Measurements from ENCODE around the gene TMEM147.
A peak's percentile ranks its signal among the peaks of the same experiment; 100 is the strongest.

Gene TMEM147

DNA sequence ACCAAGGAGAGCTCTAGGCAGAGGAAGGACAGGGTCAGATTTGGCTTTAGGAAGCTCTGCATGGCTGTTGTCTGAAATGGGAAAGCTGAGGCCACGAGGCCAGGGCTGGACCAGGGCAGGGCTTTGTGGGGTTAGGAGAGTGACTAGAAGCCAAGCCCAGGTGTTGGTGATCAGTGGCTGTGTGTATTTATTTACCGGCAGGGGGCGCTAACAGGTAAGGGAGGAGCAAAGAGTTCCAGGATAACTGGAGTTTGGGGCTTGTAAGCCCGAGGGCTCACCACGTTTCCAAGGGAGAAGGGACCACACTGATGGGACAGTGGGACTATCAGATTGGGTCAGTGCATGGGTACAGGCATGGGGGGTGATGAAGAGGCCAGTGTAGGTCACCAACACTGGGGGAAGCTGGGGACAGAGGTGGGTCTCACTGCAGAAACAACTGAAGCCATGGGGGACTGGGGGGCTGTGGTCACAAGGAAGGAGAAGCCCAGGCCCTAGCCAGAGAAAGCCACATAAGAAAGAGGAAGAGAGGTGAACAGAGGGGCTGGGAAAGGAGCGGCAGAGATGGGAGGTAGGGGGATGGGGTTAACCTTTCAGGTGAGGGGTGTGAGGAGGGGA is 3.9 kb downstream of the TMEM147 start:
- peak; percentile 63 for DNase-seq (ENCODE audit: low spot score)

DNA sequence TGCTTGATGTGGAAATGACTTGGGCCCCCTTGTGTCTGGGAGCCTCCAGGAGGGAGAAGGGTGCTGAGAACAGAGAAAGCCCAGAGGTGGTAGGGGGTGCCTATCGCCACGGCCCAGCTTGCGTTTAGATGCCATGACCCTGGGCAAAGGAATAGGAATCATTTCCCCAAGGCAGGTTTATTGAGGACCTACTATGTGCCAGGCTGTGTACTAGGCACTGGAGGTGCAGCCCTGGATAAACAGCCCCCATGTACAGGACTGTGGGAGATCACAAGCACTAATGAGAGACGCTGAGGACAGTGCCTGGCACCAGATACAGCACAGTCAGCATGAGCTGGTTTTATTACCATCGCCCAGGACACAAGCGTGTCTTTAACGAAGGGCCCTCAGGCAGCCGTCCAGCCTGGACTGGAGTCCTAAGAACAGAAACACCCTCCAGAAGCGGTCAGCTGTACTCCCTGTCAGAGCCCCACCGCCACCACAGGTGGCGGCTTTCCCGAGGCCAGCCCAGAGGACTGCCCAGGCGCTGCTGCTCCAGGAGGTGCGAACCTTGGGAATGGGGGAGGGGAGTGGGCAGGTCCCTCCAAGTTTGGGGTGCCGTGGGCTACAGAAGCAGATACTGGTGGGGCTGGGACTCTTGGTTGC is 4.6 kb downstream of the TMEM147 start:
- DNase-seq (ENCODE audit: low spot score), result no peak

DNA sequence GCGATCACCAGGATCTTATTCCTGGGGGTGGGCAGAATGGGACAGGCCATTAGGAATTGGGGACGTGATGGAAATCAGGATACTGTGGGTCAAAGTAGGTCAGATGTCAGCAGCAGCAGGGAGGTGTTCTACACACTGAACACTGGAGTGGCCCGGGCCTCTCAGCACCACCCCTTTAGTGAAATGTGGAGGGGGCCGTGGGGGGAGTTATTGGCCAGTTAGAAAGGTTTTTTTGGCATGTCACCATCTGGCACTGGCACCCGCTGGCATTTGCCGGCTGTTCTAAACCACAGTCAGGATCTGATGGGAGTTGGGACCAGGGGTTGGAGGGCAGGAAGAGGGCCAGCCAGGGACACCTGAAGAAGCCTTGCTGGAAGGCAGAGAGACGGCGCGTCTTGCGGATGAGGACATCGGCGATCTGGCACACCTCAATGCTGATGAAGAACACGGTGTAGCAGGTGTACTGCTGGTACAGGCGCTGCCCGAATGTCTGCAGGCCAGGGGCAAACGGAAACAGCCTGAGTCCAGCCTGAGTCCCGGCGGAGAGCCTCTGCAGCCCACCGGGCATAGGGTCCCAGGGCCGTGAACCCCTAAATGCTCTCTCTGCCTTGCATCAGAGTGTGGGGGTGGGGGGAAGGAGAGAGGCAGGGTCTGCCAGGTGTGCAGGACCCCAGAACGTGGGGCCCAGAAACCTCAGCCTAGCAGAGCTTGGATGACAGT is 5.8 kb downstream of the TMEM147 start:
- DNase-seq (ENCODE audit: low spot score), result no peak

DNA sequence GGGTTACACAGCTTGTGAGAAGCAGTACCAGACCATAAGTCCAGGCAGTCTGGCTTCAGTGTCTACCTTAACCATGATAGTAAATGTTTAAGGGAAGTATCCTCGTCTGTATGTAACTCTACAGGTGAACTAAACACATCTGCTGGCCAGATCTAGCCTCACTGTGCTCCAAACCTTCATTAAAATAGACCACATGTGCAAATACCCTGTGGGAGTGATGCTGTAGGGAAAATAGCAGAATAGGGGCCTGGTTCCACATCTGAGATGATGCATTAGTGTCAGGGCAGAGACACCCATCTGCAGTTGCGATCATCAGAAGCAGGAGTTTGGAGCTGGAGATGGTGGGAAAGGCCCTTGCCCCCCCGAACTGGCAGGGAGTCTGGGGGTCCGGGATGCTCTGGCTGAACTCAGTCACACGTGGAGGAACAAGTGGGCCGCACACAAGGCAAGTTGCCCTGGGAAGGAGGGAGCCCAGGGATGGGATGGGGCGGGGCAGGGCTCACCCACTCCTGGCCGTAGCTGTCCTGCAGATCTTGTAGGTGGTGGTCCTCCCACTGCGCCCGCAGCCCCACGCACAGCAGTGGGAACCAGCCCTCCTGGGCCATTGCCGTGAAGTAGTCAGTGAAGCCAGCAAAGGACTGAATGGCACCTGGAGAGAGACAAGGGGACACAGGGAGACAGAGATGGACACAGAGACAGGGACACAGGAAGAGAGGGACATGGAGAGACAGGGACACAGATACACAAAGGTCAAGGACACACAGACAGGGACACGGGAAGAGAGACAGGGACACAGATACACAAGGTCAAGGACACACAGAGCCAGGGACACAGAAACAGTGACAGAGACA is 7.3 kb downstream of the TMEM147 start:
- no peak for DNase-seq (ENCODE audit: low spot score)

DNA sequence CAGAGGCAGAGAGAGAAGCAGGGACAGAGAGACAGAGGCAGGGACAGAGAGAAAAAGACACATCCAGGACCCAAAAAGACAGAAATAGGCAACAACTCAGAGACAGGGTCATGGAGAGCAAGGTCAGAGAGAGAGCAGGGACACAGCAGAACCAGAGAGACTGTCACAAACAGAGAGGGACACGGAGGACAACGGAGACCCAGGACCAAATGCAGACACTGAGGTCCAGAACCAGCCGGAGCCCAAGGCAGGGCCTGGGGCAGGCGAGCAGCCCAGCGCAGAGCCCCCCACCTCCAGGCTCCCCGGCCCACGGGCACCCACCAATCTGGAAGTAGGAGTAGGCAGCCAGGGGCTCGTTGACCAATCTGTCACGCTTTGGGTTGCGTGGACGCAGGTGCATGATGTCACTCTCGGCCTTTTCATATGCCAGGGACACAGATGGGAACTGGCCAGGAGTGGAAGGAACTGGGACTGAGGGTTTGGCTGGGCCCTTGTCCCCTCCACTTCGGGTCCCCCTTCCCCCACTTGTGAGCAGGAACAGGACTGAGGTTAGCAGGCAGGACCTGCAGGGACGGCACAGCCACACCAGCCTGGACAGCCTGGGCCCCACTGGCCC is 8.1 kb downstream of the TMEM147 start:
- no peak for DNase-seq (ENCODE audit: low spot score)

DNA sequence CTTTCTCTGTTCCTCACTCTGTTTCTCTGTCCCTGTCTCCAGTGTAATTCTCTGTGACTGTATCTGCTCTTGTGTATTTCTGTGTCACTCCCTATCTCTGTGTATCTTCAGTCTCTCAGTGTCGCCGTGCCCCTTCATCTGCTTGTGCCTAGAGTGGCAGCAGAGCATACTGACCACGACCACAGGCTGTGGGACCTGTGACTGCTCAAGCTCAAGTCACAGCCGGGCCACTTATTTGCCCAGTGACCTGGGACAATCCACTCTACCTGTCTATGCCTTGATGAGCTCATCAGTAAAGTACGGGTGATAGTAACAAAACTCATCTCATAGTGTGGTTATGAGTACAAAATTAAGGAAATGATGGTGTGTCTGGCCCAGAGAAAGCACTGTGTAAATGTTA is 8.7 kb downstream of the TMEM147 start:
- DNase-seq (ENCODE audit: low spot score), result no peak

DNA sequence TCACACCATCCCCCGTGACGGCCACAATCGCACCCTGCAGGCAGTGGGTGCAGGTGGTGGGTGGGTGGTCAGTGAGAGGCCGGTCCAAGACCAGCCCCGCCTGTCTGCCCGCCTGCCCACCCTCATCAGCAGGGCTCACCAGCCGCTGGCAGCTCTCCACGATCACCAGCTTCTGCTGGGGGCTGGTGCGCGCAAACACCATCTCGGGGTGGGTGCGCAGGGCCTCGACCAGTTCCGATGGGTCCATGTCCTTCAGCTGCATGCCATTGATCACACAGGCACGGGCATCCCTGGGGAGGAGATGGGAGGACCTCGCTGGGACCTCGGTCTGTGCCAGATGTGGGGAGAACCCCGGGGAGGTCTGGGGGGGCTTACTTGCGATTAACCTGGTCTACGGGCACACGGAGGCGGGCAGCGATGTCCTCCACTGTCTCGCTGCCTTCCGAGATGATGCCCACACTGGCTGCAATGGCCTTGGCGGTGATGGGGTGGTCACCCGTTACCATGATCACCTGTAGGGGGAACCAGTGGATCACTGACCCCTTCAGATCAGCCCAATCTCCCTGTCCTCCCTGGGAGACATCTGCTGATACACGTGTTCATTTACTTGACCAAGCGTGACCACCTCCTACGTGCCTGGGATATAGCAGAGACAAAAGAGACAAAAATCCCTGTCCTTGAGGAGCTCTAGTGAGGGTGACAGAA is 10.0 kb downstream of the TMEM147 start:
- no peak for DNase-seq (ENCODE audit: low spot score)

DNA sequence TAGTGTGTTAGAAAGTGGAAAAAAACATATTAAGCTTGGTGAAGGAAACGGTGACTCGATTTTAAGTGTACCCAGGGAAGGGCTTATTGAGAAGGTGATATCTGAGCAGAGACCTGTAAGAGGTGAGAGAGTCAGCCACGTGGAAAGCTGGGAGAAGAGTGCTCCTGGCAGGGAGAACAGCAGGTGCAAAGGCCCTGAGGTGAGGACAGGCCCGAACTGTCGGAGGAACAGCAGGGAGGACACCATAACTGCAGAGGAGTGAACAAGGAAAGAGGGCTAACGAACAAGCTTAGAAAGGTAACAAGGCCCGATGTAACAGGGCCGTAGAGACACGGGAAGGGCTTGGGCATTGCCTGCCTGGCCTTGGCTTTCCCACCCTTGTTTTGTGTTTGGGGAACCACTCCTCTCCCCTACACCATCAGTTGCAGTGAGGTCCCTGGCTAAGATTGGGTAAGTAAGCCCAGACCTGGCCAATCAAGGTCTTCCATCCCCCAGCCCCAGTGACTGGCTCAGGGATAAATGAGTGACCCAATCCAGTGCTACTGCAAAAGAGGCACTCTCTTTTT is 10.7 kb downstream of the TMEM147 start:
- DNase-seq (ENCODE audit: low spot score), result no peak

DNA sequence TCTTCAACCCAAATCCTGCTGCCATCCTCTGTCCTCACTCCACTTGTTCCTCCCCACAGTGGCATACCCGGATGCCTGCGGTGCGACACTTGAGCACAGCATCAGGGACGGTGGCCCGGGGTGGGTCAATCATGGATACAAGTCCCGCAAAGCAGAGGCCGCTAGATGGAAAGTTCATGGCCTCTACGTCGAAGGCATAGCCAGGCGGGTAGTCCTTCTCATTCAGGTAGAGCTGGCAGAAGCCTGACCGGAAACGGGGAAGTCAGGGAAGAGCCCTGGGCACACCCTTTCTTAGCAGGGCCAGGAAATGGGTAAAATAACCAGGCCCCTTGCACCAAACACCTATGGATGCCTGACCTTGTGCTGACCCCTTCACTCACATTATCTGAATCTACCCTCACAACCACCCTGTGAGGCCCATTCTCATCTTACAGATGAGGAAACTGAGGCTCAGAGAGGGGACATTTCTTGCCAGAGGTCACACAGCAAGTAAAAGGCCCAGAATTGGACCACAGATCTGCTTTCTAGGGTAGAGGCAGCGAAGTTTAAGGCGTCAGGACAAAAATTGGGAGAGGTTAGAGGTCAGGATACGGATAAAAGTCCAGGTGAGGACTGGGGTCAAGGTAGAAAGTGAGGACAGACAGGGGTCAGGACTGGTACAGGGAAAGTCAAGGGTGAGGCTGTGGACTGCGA is 11.6 kb downstream of the TMEM147 start:
- no peak for DNase-seq (ENCODE audit: low spot score)

DNA sequence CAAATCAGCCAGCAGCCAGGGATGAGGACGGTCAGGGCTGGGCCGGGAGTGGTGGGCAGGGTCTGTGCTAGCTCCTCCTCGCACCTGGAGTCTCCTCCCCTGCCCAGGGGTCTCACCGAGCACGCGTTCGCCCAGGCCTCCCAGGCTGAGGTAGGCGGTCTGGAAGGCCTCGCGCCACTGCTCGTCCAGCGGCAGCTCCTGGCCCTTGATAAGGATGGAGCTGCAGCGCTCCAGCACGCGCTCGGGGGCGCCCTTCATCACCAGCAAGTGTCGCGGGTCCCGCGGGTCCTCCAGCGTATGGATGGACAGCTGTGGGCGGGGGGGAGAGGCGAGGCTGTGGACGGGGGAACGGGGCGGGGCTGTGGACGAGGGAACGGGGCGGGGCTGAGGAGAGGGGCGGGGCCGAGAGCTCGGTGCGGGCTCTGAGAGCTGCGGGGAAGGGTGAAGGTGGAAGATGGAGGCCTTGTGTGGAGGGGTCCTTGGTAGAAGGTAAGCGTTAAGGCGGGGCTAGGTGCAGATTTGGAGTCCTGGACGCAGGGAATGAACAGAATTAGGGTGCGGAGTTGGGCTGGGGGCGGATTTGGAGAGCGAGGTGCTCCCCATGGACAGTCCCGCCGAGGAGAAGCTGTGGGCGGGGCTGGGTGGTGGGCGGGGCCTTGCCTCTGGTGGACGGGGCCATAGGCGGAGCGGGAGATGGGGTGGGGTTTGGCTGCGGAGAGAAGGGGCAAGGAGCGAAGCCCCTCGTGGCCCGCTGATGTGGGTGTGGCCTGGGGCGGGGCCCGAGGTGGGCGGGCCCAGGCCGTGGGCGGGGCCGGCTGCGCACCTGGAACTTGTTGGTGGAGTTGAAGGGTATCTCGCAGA is 12.3 kb downstream of the TMEM147 start:
- peak; percentile 25 for DNase-seq (ENCODE audit: low spot score)

DNA sequence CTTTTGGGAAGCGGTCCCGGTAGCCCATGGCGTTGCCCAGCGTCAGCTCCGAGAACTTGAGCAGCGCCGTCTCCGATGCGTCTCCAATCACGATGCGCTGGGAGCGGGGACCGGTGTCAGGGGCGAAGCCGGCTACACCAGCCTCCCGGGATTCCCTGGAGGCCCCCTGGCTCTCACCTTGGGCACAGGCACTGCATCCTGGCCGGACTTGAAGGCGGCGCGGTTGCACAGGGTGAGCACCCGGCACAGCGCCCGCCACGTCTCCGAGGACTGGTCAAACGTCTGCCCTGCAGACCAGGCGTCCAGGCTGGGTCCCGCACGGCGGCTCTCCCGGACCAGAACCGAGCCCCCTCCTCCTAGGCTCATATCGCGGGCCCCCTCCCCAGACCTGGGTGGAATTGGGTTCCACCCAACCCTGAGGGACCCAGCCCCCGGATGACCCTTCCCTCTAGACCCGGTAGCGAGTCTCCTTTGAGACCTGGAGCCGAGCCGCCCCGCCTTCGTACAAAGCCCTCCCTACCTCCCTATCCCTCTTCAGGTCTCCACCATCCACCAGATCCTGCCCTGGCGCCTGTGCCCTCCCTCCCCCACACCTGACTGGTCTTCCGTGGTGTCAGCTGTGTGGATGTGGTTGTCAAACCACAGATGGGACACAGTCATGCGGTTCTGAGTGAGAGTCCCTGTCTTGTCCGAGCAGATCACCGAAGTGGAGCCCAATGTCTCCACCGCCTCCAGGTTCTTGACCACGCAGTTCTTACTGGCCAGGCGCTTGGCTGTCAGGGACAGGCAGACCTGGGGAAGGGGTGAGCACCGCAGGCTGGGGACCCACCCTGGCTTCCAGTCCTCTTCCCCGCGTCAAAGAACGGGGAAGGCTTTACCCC is 13.2 kb downstream of the TMEM147 start:
- no peak for DNase-seq (ENCODE audit: low spot score)

DNA sequence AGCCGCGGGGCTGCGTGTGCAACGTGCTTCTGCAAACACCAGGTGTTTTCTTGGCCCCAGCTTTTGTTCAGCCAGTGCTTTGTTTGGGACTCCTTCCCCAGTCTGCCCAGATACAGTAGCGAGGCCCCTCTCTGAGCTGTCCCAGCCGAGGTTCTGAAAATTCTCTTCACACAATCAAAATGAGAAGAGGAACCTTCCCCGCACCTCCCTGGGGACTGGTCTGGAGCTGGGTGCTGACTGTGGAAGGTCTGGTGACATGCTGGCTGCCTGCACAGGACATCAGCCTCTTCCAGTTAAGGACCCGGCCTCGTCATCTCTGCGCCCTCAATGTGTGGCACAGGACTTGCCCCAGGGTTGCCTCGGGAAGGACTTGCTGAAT is 13.8 kb downstream of the TMEM147 start:
- DNase-seq (ENCODE audit: low spot score), result no peak

DNA sequence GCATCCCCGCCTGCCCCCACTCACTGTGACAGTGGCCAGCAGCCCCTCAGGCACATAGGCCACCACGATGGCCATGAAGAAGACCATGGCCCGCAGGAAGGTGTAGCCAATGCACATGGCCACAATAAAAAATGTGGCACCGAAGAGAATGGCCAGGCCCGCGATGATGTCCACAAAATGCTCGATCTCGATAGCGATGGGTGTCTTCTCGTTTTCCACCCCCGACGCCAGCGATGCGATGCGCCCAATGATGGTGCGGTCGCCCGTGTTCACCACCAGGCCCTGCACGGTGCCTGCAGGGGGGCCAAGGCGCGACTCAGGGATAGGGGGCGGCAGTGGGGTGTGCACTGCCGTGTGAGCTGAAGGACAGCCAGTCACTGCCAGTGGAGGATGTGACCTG is 14.4 kb downstream of the TMEM147 start:
- no peak for DNase-seq (ENCODE audit: low spot score)

DNA sequence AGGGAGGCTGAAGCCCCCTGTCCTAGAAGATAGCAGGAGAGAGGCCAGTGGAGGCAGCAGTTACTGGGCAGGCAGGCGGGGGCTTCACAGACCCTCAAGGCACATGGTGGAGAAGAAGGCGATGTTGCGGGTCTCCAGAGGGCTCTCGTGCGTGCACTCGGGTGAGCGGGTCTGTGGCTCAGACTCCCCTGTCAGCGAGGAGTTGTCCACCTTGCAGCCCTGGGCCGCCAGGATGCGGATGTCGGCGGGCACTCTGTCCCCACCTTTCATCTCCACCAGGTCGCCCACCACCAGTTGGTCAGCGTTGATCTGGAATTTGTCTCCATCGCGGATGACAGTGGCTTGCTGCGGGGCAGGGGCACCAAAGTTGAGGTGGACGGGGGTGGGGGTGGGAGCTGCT is 14.8 kb downstream of the TMEM147 start:
- DNase-seq (ENCODE audit: low spot score), result no peak

DNA sequence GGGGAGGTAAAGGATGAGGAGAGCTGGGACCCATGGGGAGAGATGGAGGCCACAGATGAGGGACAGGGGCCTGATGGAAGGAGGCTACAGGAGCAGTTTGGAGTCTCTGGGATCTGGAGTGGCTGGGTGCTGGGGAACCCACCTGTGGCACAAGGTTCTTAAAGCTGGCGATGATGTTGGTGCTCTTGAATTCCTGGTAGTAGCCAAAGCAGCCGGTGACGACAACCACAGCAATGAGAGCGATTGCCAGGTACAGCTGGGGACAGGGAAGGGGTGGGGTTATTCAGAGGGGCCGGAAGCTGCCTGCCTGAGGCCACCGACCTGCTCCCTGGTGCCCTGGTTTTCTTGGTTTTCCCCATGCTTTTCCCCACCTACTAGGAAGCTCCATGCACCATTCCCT is 15.3 kb downstream of the TMEM147 start:
- DNase-seq (ENCODE audit: low spot score), result no peak

DNA sequence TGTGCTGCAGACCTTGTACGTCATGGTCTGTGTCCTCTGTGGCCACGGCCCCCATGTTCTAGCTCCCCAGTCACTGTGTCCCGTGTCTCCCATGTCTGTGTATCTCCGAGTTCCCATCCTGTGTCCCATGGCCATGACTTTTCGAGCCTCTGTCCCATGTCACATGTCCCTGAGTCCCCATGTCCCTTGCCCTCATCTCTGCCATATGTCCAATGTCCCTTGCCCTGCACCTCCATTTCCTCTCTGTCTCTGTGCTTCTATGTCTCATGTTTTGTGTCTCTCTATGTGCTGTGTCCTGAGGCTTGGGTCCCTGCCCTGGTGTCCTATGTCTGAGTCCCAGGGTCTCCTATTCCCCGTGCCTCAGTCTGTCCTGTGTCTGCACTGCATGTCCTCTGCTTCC is 16.0 kb downstream of the TMEM147 start:
- DNase-seq (ENCODE audit: low spot score), result no peak

DNA sequence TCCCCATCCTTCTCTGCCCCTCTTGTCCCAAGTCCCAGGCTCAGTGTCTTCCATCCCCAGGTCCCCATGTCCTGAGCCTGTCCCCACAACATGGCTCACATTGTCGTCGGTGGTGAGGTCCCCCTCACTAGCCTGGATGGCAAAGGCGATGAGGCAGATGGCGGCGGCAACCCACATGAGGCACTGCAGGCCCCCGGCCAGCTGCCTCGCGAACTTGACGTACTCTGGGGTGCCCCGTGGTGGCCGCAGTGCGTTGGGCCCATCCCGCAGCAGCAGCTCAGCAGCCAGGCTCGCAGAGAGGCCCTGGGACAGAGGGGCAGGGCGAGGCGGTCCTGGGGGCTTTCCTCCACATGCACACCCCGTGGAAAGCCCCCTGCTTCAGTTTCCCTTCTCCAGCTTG is 16.9 kb downstream of the TMEM147 start:
- no peak for DNase-seq (ENCODE audit: low spot score)

DNA sequence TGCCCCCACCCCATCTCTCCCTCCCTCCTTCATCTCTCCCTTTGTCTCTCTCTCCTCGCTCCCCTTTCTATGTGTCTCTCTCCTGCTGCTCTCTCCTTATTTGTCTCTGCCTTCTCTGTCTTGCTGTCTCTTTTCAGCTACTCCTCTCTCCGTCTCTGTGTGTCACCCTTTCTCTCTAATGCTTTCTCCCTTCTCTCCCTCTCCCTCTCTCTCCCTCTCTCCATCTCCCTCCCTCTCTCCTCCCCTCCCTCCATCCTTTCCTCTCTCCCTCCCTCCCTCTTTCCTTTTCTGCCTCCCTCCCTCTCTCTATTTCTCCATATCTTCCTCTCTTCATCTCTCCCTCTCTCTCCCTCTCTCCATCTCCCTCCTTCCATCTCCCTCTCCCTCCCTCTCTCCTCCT is 17.4 kb downstream of the TMEM147 start:
- DNase-seq (ENCODE audit: low spot score), result no peak
